Breast epithelium (tissue), 3 donors: ENCODE measurements around the gene CACNA1E.

ENCODE experiments used
- POLR2A ChIP-seq: fragments of 450-650 bp; IDR thresholded peaks from one replicate; pipeline ENCODE4 v1.6.1; 2016; ENCODE audit warnings: antibody characterized with exemption, mild to moderate bottlenecking, moderate library complexity
- TF ChIP-seq, protein P1 (sequence below), 3 donors: fragments of 450-650 bp; IDR thresholded peaks; one replicate each; pipeline ENCODE4 v1.5.1; 2016 to 2017; ENCODE audit warnings: antibody characterized with exemption in 3 of 3, mild to moderate bottlenecking in 3 of 3, moderate library complexity in 3 of 3

GRCh38 chr1:181803421-181803820 lies 320.1 kb downstream of the CACNA1E start:
- no peak for TF ChIP-seq POLR2A
- TF ChIP-seq, protein P1, sequence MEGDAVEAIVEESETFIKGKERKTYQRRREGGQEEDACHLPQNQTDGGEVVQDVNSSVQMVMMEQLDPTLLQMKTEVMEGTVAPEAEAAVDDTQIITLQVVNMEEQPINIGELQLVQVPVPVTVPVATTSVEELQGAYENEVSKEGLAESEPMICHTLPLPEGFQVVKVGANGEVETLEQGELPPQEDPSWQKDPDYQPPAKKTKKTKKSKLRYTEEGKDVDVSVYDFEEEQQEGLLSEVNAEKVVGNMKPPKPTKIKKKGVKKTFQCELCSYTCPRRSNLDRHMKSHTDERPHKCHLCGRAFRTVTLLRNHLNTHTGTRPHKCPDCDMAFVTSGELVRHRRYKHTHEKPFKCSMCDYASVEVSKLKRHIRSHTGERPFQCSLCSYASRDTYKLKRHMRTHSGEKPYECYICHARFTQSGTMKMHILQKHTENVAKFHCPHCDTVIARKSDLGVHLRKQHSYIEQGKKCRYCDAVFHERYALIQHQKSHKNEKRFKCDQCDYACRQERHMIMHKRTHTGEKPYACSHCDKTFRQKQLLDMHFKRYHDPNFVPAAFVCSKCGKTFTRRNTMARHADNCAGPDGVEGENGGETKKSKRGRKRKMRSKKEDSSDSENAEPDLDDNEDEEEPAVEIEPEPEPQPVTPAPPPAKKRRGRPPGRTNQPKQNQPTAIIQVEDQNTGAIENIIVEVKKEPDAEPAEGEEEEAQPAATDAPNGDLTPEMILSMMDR (IDR thresholded peaks at IDR 0.05), result no peak
